Occipital lobe (tissue), 2 donors: Measurements from ENCODE around the gene SLC25A36. TPM values are rescaled to one million over a fixed set of nuclear protein-coding genes. Genes with fewer than 3 reads are reported as not detected.
"Not testable (repeated sequence)": the region's sequence is repeated elsewhere in the genome, so short reads cannot be mapped to it uniquely, and the experiment has no call there.

ENCODE experiments used
- DNase-seq: peaks from one replicate; lab custom pipeline; 2025; lab: John Stamatoyannopoulos, UW
- total RNA-seq: library from RNA; depleted of rRNA; stranded (reverse); fragments of >200 nt; gene quantifications from one replicate; pipeline ENCODE4 v1.2.3, GENCODE V29; 2014

Gene SLC25A36
- total RNA-seq, 1 donor from 2014 or later, result 228 TPM

DNA sequence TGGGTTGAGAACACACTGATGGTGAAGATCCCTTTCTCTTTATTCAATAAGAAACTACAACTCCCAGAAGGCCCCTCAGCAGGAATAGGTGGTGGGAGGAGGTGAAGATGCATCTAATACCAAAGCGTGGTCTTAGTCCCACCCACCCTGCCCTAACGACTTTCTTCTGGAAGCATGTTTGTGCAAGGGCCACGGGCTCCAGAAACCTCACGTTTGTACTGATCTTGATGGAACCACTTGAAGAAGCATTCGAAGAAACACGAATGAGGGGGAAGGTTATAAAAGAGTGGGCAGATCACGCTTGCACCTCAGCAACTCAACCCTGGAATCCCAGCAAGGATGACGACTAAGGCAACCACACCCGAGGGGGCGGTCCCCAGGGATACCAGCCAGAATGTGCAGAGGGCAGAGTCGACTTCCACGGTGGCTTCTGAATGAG is 10.6 kb upstream of the SLC25A36 start:
- no peak for DNase-seq

DNA sequence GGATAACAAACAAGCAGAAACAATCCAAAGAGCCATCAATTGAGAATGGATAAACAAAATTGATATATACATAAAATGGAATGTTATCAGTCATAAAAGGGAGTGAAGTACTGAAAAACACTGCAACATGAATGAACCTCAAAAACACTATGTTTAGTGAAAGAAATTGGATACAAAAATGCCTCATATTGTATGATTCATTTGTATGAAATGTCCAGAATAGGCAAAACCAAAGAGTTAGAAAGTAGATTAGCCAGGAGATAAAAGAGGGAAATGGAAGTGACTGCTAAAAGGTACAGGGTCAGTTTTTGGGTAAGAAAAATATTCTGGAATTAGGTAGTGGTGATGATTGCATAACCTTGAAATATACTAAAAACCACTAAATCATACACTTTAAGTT is 9.8 kb upstream of the SLC25A36 start:
- DNase-seq, result no peak

DNA sequence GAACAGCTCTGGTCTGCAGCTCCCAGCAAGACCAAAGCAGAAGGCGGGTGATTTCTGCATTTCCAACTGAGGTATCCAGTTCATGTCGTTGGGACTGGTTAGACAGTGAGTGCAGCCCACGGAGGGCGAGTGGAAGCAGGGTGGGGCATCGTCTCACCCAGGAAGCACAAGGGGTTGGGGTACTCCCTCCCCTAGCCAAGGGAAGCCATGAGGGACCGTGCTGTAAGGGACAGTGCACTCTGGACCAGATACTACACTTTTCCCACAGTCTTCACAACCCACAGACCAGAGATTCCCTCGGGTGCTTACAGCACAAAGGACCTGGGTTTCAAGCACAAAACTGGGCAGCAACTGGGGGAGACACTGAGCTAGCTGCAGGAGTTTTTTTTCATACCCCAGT is 8.5 kb upstream of the SLC25A36 start:
- no peak for DNase-seq

GRCh38 chr3:140933552-140933951 is 8.1 kb upstream of the SLC25A36 start:
- no peak for DNase-seq

DNA sequence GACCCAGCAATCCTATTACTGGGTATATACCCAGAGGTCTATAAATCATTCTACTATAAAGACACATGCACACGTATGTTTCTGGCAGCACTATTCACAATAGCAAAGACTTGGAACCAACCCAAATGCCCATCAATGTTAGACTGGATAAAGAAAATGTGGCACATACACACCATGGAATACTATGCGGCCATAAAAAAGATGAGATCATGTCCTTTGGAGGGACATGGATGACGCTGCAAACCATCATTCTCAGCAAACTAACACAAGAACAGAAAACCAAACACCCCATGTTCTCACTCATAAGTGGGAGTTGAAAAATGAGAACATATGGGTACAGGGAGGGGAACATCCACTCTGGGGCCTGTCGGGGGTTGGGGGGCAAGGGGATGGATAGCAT is 2.3 kb upstream of the SLC25A36 start:
- not testable (repeated sequence) for DNase-seq

DNA sequence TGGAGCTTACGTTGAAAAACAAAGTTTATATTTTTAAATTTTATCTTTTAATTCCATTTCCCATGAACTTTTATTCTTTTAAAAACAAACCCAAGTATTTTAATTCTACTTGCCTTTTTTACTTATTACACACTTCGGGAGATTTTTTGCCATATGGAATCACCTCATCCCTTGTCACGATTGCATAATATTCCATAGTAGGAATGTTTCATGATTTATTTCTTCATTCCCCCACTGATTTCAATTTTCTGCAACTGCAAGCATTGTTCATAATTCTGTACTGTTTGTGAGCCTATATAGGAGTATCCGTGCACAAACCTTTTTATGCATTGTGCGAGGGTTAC is 574 bp upstream of the SLC25A36 start:
- no peak for DNase-seq

DNA sequence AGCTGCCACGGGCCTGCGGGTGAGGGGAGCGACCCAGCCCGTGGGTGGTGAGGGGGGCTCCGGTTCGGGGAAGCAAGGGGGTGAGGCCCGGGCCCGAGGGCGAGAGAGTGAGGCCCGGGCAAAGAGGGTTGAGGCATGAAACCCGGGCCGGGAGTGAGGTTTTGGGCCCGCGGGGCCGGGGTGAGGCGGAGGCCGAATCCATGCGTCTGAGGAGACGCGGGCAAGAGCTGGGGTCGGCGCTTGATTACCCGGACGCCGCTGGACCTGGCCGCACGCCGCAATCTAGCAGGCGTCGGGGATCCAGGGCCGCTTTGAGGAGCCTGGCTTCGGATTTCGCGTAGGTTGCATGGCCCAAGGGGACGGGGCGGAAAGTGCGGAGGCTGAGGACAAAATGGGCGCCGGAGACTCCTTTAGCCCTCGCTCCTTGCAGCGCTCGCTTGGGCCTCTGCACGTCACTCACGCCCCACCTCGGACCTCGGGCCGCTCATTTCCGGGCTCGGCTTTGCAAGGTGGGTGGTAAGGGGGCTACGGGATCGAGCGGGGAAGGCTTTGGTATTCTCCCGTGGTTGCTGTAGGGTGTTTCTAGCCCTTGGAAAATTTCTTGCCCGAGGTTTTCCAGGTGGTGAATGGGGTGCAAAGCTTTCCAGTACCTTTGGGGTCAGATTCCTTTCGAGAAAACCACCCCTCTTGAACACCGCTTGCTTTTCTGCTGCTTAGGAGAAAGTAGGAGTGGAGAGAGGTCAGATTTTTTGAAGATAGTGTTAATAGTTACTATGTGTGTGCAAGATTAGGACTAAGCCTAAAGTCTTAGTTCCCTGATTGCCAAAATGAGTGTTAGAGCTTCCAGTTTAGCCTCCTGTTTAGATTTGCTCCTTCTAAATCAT is 827 bp downstream of the SLC25A36 start:
- DNase-seq, result peak; percentile 54

- DNase-seq, result no peak
Observed at GRCh38 chr3:140943781-140944552, 2.3 kb downstream of the SLC25A36 start.

- DNase-seq, result no peak
Observed at GRCh38 chr3:140948460-140949249, 7.0 kb downstream of the SLC25A36 start.

GRCh38 chr3:140950144-140950543 is 8.5 kb downstream of the SLC25A36 start:
- DNase-seq, result no peak

- DNase-seq, result no peak
Observed at GRCh38 chr3:140950863-140951262, 9.2 kb downstream of the SLC25A36 start.

DNA sequence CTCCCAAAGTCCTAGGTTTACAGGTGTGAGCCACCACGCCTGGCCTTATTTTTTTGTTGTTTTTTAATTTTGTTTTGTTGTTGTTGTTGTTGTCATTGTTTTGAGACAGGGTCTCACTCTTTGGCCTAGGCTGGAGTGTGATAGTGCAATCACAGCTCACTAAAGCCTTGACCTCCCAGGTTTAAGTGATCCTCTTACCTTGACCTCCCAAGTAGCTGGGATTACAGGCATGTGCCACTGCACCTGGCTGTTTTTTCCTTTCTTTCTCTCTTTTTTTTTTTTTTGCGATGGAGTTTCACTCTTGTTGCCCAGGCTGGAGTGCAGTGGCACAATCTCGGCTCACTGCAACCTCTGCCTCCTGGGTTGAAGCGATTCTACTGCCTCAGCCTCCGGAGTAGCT is 10.1 kb downstream of the SLC25A36 start:
- not testable (repeated sequence) for DNase-seq

DNA sequence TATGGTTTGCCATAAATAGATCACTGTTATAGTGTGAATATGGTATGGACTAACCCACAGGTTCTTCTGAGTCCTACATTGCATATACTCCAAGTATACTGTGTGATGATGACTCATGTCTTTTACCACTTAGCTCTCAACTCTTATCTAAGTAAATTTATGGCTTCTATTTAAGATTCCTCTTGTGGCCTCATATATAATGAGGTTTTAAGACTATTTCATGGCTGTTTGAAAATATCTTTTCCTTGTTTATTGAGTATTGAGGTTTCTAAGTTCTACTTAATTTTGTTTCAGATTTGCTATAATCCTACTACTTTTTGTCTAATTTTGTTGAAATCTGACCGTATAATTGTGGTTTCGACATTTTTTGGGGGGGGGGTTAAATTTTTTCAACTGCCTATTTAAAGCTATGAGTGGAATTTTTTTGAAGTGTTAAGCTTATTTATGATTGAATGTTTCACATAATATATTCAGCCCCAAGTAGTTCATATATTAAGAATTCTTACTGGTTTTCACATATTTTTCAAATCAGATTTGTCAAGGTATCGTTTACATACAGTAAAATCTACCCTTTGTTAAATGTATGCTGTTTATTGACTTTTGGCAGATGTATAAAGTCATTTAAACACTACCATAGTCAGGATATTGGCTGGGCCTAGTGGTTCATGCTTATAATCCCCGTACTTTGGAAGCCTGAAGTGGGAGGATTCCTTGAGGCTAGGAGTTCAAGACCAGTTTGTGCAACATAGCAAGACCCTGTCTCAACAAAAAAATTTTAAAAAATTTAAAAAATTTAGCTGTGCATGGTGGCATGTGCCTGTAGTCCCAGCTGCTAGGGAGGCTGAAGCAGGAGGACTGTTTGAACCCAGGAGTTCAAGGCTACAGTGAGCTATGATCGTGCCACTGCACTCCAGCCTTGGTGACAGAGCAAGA is 11.7 kb downstream of the SLC25A36 start:
- no peak for DNase-seq

DNA sequence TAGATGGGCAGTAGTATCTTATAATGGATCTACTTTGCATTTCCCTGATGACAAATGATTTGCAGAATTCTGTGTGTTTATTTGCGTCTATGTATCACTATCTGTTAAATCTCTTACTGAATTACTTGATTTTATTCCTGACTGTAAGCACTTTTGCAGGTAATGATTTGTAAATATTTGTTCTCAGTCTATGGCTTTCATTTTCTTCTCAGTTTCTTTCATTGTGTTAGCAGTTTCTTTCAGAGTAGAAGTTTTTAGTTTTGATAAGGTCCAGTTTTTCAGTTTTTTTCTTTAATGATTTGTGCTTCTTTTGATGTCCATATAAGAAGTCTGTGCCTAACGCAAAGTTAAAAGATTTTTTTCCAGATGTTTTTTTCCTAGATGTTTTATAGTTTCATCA is 12.9 kb downstream of the SLC25A36 start:
- no peak for DNase-seq

- DNase-seq, result no peak
Observed at GRCh38 chr3:140955645-140956044, 14.0 kb downstream of the SLC25A36 start.

GRCh38 chr3:140956058-140956835 is 14.6 kb downstream of the SLC25A36 start:
- DNase-seq, result no peak

DNA sequence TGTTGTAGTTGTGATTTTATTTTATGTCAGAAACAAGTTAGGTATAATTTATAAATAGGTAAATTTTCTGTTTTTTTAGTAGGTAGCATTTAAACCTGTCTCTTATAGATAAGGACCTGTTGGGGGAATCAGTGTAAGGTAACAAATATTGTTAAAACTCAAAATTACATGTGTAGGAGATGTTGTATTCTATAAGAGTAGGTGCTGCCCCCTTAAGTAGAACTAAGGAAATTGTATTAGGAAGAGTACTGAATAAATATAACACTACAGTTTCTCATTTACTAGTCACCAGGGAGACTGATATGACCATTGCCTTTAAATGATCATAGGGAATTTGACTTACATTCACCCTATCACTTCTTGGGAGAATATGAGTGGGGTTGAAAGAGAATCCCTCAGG is 31.2 kb downstream of the SLC25A36 start:
- no peak for DNase-seq

DNA sequence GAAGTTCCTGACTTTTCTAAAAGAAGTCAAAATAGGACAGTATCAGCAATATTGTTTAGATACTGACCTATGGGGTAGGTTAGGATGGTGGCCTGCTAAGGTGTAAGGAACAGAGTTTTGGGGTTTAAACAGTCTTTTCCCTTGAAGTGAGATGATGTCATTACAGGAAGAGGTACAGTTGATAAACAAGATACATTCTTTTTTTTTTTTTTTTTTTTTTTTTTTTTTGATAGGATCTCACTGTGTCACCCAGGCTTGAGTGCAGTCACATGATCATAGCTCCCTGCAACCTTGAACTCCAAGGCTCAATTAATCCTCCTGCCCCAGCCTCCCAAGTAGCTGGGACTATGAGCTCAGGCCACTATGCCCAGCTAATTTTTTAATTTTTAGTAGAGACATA is 33.3 kb downstream of the SLC25A36 start:
- no peak for DNase-seq

DNA sequence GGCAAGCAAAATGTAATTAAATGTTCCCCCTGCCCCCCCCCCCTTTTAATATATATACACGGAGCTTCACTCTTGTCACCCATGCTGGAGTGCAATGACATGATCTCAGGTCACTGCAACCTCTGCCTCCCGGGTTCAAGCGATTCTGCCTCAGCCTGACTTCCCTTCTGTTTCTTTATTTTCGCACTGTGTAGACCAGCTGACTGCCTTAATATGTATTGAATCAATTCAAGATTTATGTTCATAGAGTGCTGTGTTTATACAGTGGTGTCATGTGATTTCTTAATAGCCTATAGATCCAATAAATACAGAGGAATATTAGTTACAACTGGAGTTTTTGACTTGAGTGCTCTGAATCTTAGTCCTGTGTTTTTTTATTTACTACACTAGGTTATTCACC is 39.0 kb downstream of the SLC25A36 start:
- no peak for DNase-seq

- not testable (repeated sequence) for DNase-seq
Observed at GRCh38 chr3:140987792-140988191, 46.2 kb downstream of the SLC25A36 start.
